ENCODE results near the gene TPP2.

TPP2 gene

GRCh38 chr13:102589301-102589822 lies 7.4 kb upstream of the TPP2 start:
- no peak for TF ChIP-seq Cebpa-rat (IDR thresholded peaks at IDR 0.05)
- Histone ChIP-seq H3K27me3 (no peaks in the 10 kb centered on the region), H3K9me3 (replicated peaks in 1 of 11) (no peaks in the 10 kb centered on the region), H3K9ac (no peak overlapping the region), H3K36me3 (no peaks in the 10 kb centered on the region), H3K4me1 (peaks cover 21 to 46% (median 30%) of the 10 kb centered on the region in 10 experiments), H4K20me1 (no peaks in the 10 kb centered on the region), H3K4me3 (no peak overlapping the region), H3K27ac (no peak overlapping the region), H3K4me2 (no peak overlapping the region)

- Histone ChIP-seq H3K27ac (peak overlapping the region in 10 of 11 experiments; percentile 13 to 76 (median 70); a peak in 18 of 22 replicates), H3K36me3 (no peaks in the 10 kb centered on the region), H3K4me3 (peak overlapping the region; percentile 59 to 72 (median 64))
These were observed 4.6 kb upstream of the TPP2 start for GRCh38 chr13:102591988-102592781.

GRCh38 chr13:102593466-102593865 lies 3.3 kb upstream of the TPP2 start:
- no peak overlapping the region; a peak in 1 of 22 replicates for H3K27ac ChIP-seq
- H3K4me2 ChIP-seq: no peak overlapping the region
- H3K9ac ChIP-seq: no peak overlapping the region
- H3K27me3 ChIP-seq: no peaks in the 10 kb centered on the region
- H3K4me1 ChIP-seq: peaks cover 24 to 39% (median 32%) of the 10 kb centered on the region in 10 experiments
- no peaks in the 10 kb centered on the region for H3K9me3 ChIP-seq (replicated peaks in 1 of 11)
- no peak overlapping the region for H3K4me3 ChIP-seq
- no peaks in the 10 kb centered on the region for H3K36me3 ChIP-seq
- peaks cover 7 to 16% (median 12%) of the 10 kb centered on the region in 11 experiments; a peak in 21 of 22 replicates for H4K20me1 ChIP-seq
- TF ChIP-seq Cebpa-rat (IDR thresholded peaks at IDR 0.05): no peak

More at GRCh38 chr13:102591988-102592781, 4.6 kb upstream of the TPP2 start:
- peak in 6 of 11 experiments; percentile 23 to 77 (median 42); a peak in 7 of 22 replicates for TF ChIP-seq Cebpa-rat (IDR thresholded peaks at IDR 0.05)
- Histone ChIP-seq H3K4me1 (peaks cover 22 to 46% (median 30%) of the 10 kb centered on the region in 10 experiments), H3K9ac (peak overlapping the region; percentile 40 to 80 (median 74); a peak in 21 of 22 replicates), H4K20me1 (peaks cover 0 to 3% (median 0%) of the 10 kb centered on the region in 11 experiments; a peak in 4 of 22 replicates), H3K4me2 (peak overlapping the region; percentile 77 to 93 (median 88)), H3K27me3 (no peaks in the 10 kb centered on the region), H3K9me3 (replicated peaks in 1 of 11) (no peaks in the 10 kb centered on the region)

- Histone ChIP-seq H3K27me3 (no peaks in the 10 kb centered on the region), H3K4me1 (peaks cover 42 to 61% (median 56%) of the 10 kb centered on the region in 10 experiments), H3K4me3 (peak overlapping the region; percentile 78 to 98 (median 94)), H3K4me2 (peak overlapping the region; percentile 91 to 99 (median 93)), H3K36me3 (peaks cover 13 to 30% (median 20%) of the 10 kb centered on the region in 11 experiments; a peak in 20 of 22 replicates), H3K27ac (peak overlapping the region; percentile 95 to 100 (median 99)), H3K9ac (peak overlapping the region; percentile 93 to 100 (median 98)), H3K9me3 (replicated peaks in 1 of 11) (no peaks in the 10 kb centered on the region), H4K20me1 (peaks cover 43 to 54% (median 48%) of the 10 kb centered on the region in 11 experiments)
- no peak for TF ChIP-seq Cebpa-rat (IDR thresholded peaks at IDR 0.05)
These were observed 509 bp downstream of the TPP2 start for GRCh38 chr13:102597029-102597961.

GRCh38 chr13:102598061-102598460 lies 1.3 kb downstream of the TPP2 start:
- peaks cover 35 to 61% (median 50%) of the 10 kb centered on the region in 10 experiments for H3K4me1 ChIP-seq
- peak overlapping the region; percentile 91 to 99 (median 93) for H3K4me2 ChIP-seq
- peak overlapping the region; percentile 95 to 100 (median 99); a peak in 21 of 22 replicates for H3K27ac ChIP-seq
- peaks cover 16 to 38% (median 28%) of the 10 kb centered on the region in 11 experiments; a peak in 20 of 22 replicates for H3K36me3 ChIP-seq
- peak overlapping the region; percentile 78 to 98 (median 94) for H3K4me3 ChIP-seq
- H4K20me1 ChIP-seq: peaks cover 51 to 62% (median 56%) of the 10 kb centered on the region in 11 experiments
- H3K27me3 ChIP-seq: no peaks in the 10 kb centered on the region
- H3K9me3 ChIP-seq (replicated peaks in 1 of 11): no peaks in the 10 kb centered on the region
- TF ChIP-seq Cebpa-rat (IDR thresholded peaks at IDR 0.05): no peak
- peak overlapping the region; percentile 93 to 100 (median 98) for H3K9ac ChIP-seq

GRCh38 chr13:102599426-102600012 lies 2.7 kb downstream of the TPP2 start:
- Histone ChIP-seq H3K36me3 (peaks cover 26 to 52% (median 42%) of the 10 kb centered on the region in 11 experiments; a peak in 21 of 22 replicates), H3K27me3 (no peaks in the 10 kb centered on the region), H3K9ac (peak overlapping the region in 9 of 11 experiments; percentile 13 to 98 (median 97); a peak in 9 of 22 replicates), H3K4me2 (peak overlapping the region; percentile 91 to 99 (median 93)), H3K4me1 (peaks cover 39 to 70% (median 55%) of the 10 kb centered on the region in 10 experiments), H3K9me3 (replicated peaks in 1 of 11) (no peaks in the 10 kb centered on the region), H4K20me1 (peaks cover 65 to 77% (median 70%) of the 10 kb centered on the region in 11 experiments), H3K4me3 (peak overlapping the region; percentile 78 to 98 (median 94); a peak in 18 of 20 replicates), H3K27ac (no peak overlapping the region)
- no peak for TF ChIP-seq Cebpa-rat (IDR thresholded peaks at IDR 0.05)

GRCh38 chr13:102606537-102607309 lies 9.9 kb downstream of the TPP2 start:
- H4K20me1 ChIP-seq: peaks cover 91 to 100% (median 98%) of the 10 kb centered on the region in 11 experiments

More at GRCh38 chr13:102606537-102607309, 9.9 kb downstream of the TPP2 start:
- peaks cover 82 to 99% (median 96%) of the 10 kb centered on the region in 11 experiments for H3K36me3 ChIP-seq
- no peaks in the 10 kb centered on the region for H3K9me3 ChIP-seq (replicated peaks in 1 of 11)
- no peak for TF ChIP-seq Cebpa-rat (IDR thresholded peaks at IDR 0.05)
- no peak overlapping the region for H3K4me3 ChIP-seq
- peaks cover 11 to 55% (median 22%) of the 10 kb centered on the region in 10 experiments; a peak in 18 of 20 replicates for H3K4me1 ChIP-seq
- H3K27me3 ChIP-seq: no peaks in the 10 kb centered on the region
- H3K4me2 ChIP-seq: no peak overlapping the region
- no peak overlapping the region for H3K27ac ChIP-seq
- H3K9ac ChIP-seq: no peak overlapping the region
